Measurements from ENCODE around the gene NOP9.

GRCh38 chr14:24325041-24325530, 25.4 kb downstream of the NOP9 start:
- TF ChIP-seq POLR2A (IDR thresholded peaks at IDR 0.05) (no peak), CTCF (IDR thresholded peaks at IDR 0.05) (no peak), POLR2AphosphoS5 (IDR thresholded peaks at IDR 0.05) (no peak)
